GM12892 (cell line): ENCODE data around the gene PRRX2.

Experiments used
- DNase-seq: peaks from one replicate; pipeline ENCODE4 v3.0.0; 2011; ENCODE audit not compliant: insufficient read length
- FAIRE-seq: peaks from 2 replicates; lab custom pipeline; 2011; peaks lifted over from hg19 to GRCh38; lab: Jason Lieb, UNC
- POLR2A ChIP-seq: IDR thresholded peaks from 2 replicates; pipeline ENCODE4 v1.6.1; 2011; ENCODE audit warnings: low read depth, low read length, control low read depth
- POLR2AphosphoS5 ChIP-seq: IDR thresholded peaks from 2 replicates; pipeline ENCODE4 v1.6.1; 2011; ENCODE audit warnings: low read depth, low read length, control low read depth
- TAF1 ChIP-seq: IDR thresholded peaks from 2 replicates; pipeline ENCODE4 v1.6.1; 2011; ENCODE audit warnings: low read depth, mild to moderate bottlenecking, control low read depth, low read length, borderline replicate concordance

PRRX2 gene

GRCh38 chr9:129677456-129677855 lies 12.0 kb downstream of the PRRX2 start:
- TF ChIP-seq POLR2A (no peak), TAF1 (no peak), POLR2AphosphoS5 (no peak)
- no peak for FAIRE-seq
- no peak for DNase-seq

- DNase-seq (no peak), FAIRE-seq (no peak)
These were observed 13.4 kb downstream of the PRRX2 start for GRCh38 chr9:129678844-129679243.

GRCh38 chr9:129679537-129679936 lies 14.1 kb downstream of the PRRX2 start:
- no peak for TF ChIP-seq POLR2A
- TF ChIP-seq POLR2AphosphoS5 = no peak
- TF ChIP-seq TAF1 = no peak
- DNase-seq (no peak), FAIRE-seq (no peak)

More at GRCh38 chr9:129678844-129679243, 13.4 kb downstream of the PRRX2 start:
- TF ChIP-seq POLR2AphosphoS5 = no peak
- no peak for TF ChIP-seq TAF1
- TF ChIP-seq POLR2A = no peak

- TF ChIP-seq POLR2AphosphoS5 (no peak), POLR2A (no peak), TAF1 (no peak)
- no peak for FAIRE-seq
- DNase-seq = no peak
These were observed 16.5 kb downstream of the PRRX2 start for GRCh38 chr9:129681924-129682323.

- no peak for DNase-seq
- TF ChIP-seq TAF1 = no peak
- TF ChIP-seq POLR2AphosphoS5 = no peak
- TF ChIP-seq POLR2A = no peak
- no peak for FAIRE-seq
These were observed 16.9 kb downstream of the PRRX2 start for GRCh38 chr9:129682381-129682780.

GRCh38 chr9:129685220-129685932 lies 19.9 kb downstream of the PRRX2 start:
- FAIRE-seq (no peak), DNase-seq (no peak)
- no peak for TF ChIP-seq TAF1
- TF ChIP-seq POLR2AphosphoS5 = no peak

GRCh38 chr9:129685933-129686259 lies 20.4 kb downstream of the PRRX2 start:
- TF ChIP-seq TAF1 = no peak
- TF ChIP-seq POLR2A = no peak
- TF ChIP-seq POLR2AphosphoS5 = no peak
- FAIRE-seq (no peak), DNase-seq (no peak)

GRCh38 chr9:129686736-129687135 lies 21.3 kb downstream of the PRRX2 start:
- no peak for DNase-seq
- no peak for FAIRE-seq
- TF ChIP-seq POLR2A (no peak), POLR2AphosphoS5 (no peak)

- FAIRE-seq (no peak), DNase-seq (no peak)
- no peak for TF ChIP-seq POLR2AphosphoS5
- TF ChIP-seq TAF1 = no peak
- TF ChIP-seq POLR2A = no peak
These were observed 21.9 kb downstream of the PRRX2 start for GRCh38 chr9:129687391-129687790.

GRCh38 chr9:129688285-129689043 lies 23.0 kb downstream of the PRRX2 start:
- no peak for TF ChIP-seq TAF1
- no peak for TF ChIP-seq POLR2AphosphoS5
- TF ChIP-seq POLR2A = no peak
- DNase-seq (no peak), FAIRE-seq (no peak)

- TF ChIP-seq TAF1 (no peak), POLR2AphosphoS5 (no peak), POLR2A (no peak)
- FAIRE-seq = no peak
- DNase-seq = no peak
These were observed 27.1 kb downstream of the PRRX2 start for GRCh38 chr9:129692534-129692933.

- no peak for TF ChIP-seq TAF1
- no peak for TF ChIP-seq POLR2AphosphoS5
- no peak for TF ChIP-seq POLR2A
- DNase-seq (no peak), FAIRE-seq (no peak)
These were observed 28.3 kb downstream of the PRRX2 start for GRCh38 chr9:129693741-129694140.

- FAIRE-seq = no peak
- TF ChIP-seq POLR2AphosphoS5 (no peak), POLR2A (no peak), TAF1 (no peak)
- no peak for DNase-seq
These were observed 28.8 kb downstream of the PRRX2 start for GRCh38 chr9:129694243-129694646.
